ENCODE results near the gene GSTK1. TPM values are rescaled to one million over a fixed set of nuclear protein-coding genes. Genes with fewer than 3 reads are reported as not detected.

Gene GSTK1
- 66.7 and 80.7 TPM in 2 replicates for total RNA-seq

DNA sequence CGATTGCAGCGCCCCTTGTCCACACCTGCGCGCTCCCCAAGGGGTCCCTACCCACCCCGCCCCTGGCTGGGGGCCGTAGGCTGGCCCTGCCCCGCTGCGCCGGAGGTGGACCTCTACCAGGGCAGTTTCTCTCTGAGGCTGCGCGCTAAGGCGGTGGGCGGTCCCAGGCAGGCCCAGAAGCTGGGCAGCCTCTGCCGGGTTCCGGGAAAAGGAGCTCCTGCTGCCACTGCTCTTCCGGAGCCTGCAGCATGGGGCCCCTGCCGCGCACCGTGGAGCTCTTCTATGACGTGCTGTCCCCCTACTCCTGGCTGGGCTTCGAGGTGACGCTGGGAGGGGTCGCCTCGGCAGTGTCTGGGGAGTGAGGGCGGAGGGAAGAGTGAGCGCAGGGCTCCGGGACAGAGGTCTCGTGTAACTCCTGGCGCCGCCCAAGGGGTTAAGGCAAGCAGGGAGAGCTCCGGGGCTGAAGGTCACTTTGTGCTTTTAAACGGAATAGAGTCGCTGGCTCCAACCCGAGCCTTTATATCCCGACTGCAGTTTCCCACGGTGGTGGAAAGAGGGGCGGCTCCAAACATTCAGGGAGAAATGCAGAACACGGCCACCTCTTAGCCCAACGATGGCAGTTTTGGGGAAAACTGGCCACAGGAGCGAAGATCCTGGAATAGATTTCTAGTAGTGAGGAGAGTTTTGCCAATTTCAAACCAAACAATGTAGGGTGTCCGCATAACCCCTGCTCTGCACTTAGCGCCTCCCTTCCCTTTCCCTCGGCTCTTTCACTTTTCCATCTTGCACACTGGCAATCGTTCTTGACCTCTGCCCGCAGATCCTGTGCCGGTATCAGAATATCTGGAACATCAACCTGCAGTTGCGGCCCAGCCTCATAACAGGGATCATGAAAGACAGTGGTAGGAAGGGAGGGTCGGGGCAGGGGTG lies at the start of gene GSTK1:
TSS of gene GSTK1 (plus strand) at position 176 of the 930 bp plus-strand sequence. CDS start at position 249, 73 bp downstream.

DNA sequence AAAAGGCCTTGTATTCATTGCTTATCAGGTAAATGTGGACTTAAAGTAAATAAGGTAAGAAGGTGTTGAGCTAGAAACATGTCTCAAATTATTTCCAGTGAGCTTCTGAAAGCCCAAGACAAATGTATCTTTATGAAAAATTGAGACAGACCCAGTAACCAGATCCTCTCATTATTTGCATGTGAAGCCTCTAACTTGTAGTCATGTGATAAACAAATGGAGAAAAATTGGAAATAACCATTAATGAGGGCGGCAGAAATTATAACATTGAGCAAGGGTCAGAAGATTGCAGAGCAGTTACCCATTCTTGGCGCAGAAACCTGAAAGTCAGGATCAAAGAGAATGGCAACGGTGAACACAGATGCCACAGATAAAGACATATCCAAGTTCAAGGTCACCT lies 41.5 kb upstream of the GSTK1 start, which contains the start of gene TAS2R40:
TSS of gene TAS2R40 (plus strand) at position 301 of the 400 bp plus-strand sequence. CDS start at position 343, 42 bp downstream.

DNA sequence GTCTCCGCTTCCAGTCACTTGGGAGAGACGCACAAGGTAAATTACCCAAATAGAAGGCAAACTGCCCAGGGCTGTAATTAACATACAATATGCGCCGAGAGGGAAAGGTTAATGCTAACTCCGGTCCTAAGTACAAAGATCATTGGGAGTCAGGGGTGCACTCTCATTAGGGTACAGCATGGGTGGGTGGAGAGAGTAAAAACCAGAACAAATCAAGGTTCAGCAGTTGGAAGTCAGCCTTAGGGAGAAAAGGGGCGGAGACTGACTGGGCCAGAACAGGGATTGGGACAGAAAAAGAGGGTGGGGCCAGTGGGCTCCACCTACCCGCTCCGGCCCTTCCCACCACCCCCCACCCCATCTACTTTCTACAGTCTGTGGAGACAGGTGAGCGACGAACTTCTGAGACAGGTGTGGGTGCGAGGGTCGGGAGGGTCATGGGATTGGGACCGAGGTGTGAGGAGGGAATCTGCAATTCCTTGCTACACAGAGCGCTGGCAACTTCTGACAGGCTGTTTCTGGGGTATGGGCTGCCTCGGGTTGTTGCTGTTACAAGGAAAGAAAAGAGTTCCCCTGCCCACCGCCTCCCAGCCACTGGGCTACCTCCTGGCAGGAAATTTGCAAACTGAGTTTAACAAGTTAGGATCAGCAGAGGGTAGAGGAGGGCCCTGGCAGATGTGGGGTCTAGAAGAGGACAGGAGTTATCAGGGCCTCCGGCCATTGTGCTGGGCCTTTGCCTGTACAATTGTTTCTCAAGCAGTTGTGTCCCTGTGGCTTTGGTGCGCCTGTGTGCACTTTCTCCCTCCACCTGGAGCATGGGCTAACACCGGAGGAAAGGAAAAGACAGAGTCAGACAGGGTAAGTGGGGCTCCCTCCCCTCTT lies 21.6 kb downstream of the GSTK1 start, which contains the start of gene TMEM139:
TSS of gene TMEM139 (plus strand) at position 368 of the 879 bp plus-strand sequence. CDS start 1,000 bp downstream, outside the sequence.

DNA sequence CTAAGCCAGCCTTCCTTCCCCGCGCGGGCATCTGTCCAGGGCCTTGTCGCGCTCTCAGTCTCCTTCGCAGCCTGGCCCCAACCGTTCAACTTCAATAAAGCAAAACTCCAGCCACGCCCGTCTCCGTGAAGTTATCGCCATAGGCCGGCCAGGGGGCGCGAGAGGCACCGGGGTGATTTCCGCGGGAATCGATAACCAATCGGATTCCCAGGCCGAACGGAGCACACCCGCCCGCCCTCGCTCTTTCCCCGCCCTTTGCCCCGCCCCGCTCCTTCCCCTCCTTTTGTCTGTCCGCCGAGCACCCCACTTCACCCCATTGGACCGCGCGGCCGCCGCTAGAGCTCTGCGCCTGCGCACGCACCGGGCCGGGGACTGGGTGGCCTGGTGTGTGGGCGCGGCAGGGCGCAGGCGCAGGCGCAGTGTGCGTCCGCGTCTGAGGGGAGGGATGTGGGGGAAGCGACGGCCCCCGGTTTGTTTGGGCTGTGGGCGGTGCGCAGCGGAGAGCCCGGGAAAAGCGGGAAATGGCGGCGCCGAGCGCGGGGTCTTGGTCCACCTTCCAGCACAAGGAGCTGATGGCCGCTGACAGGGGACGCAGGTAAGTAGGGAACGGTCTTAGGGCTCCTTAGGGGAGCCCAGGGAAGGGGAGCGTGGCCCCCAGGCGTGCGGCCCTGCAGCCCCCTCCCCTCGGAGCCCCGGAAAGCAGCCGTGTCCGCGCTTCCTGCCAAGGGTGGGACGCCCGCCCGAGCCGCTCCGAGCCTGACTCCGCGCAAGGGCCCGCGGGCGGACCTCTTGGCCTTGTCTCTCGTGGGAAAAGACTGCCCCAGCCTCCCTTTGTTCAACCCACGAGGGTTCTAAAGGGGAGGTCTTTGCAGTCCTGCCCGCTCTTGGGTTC lies 24.9 kb downstream of the GSTK1 start, which contains the start of gene CASP2:
TSS of gene CASP2 (plus strand) at position 417 of the 892 bp plus-strand sequence. CDS start at position 522, 105 bp downstream.

DNA sequence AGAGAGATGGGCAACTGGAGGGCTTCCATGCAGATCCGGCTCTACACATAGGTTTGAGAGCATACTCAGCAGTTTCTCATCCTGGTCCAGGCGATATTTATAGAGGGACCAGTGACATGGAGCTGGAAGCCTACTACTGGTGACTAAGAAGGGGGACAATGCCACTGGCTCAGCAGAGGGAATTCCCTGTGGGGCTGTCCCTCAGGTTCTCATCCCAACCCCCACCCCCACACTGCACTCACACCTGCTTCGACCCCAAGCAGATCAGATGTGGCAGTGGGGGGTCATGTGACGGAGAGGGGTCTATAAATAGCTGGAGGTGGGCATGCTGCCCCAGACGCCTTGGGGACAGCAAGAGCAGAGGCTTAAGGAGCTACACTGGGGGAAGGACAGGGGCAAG lies 52.5 kb downstream of the GSTK1 start, which contains the start of gene CLCN1:
TSS of gene CLCN1 (plus strand) at position 336 of the 400 bp plus-strand sequence. CDS start 102 bp downstream, outside the sequence.

Other genes with a start within 250 kb of the GSTK1 start
- gene OR9A2, start 236.3 kb upstream of the GSTK1 start, total RNA-seq = 0.06 TPM in 1 of 2 replicates, not detected in the other
- not detected in 2 replicates for gene OR6V1, start 211.1 kb upstream of the GSTK1 start, total RNA-seq
- not detected in 2 replicates for gene PIP, start 131.4 kb upstream of the GSTK1 start, total RNA-seq
- not detected in 2 replicates for gene TAS2R39, start 80.0 kb upstream of the GSTK1 start, total RNA-seq
- gene TAS2R40, start 41.4 kb upstream of the GSTK1 start, total RNA-seq = not detected in 2 replicates
- 0.19 TPM in 1 of 2 replicates, not detected in the other for gene TMEM139, start 21.5 kb downstream of the GSTK1 start, total RNA-seq
- gene CASP2, start 24.9 kb downstream of the GSTK1 start, total RNA-seq = 13.4 and 36.1 TPM in 2 replicates
- gene CLCN1, start 52.7 kb downstream of the GSTK1 start, total RNA-seq = not detected in 2 replicates
- gene FAM131B, start 99.3 kb downstream of the GSTK1 start, total RNA-seq = 0.44 and 0.49 TPM in 2 replicates
- 18.3 and 64.6 TPM in 2 replicates for gene ZYX, start 117.9 kb downstream of the GSTK1 start, total RNA-seq
- gene EPHA1, start 145.4 kb downstream of the GSTK1 start, total RNA-seq = not detected in 2 replicates
- gene TAS2R60, start 180.0 kb downstream of the GSTK1 start, total RNA-seq = 0.16 TPM in 1 of 2 replicates, not detected in the other
- gene TAS2R41, start 214.4 kb downstream of the GSTK1 start, total RNA-seq = not detected in 2 replicates